Tibial nerve (tissue), 4 donors: ENCODE measurements around the gene GPC5. TPM values are rescaled to one million over a fixed set of nuclear protein-coding genes. Genes with fewer than 3 reads are reported as not detected.

Experiments
- DNase-seq, 2 donors: peaks; one replicate each; pipeline ENCODE4 v3.0.0-alpha.2; 2019; ENCODE audit warnings: low spot score in 2 of 2
- H3K27ac ChIP-seq, 4 donors: fragments of 200-600 bp; sonication (generic) in 3 of 4; one replicate each; pipeline ENCODE4 v1.5.1; 2017 to 2019; ENCODE audit warnings: mild to moderate bottlenecking in 1 of 4
- H3K27me3 ChIP-seq, 2 donors: fragments of 200-600 bp; sonication (generic) in 1 of 2; one replicate each; pipeline versions ENCODE4 v1.5.1 to v1.6.0; 2017 to 2019
- H3K36me3 ChIP-seq, 3 donors: fragments of 200-600 bp; sonication (generic); one replicate each; pipeline ENCODE4 v1.5.1; 2018 to 2019
- H3K4me1 ChIP-seq, 4 donors: fragments of 200-600 bp; sonication (generic) in 3 of 4; one replicate each; pipeline ENCODE4 v1.5.1; 2017 to 2019
- H3K4me3 ChIP-seq, 4 donors: fragments of 200-600 bp; sonication (generic) in 3 of 4; one replicate each; pipeline ENCODE4 v1.5.1; 2017 to 2019; ENCODE audit warnings: mild to moderate bottlenecking in 1 of 4, moderate library complexity in 1 of 4
- H3K9me3 ChIP-seq, 4 donors: fragments of 200-600 bp; sonication (generic) in 3 of 4; one replicate each; pipeline ENCODE4 v1.5.1; 2017 to 2019
- CTCF ChIP-seq, 5 experiments: fragments of 200-600 bp in 3 of 5; fragments of 450-650 bp in 2 of 5; sonication (generic) in 3 of 5; IDR thresholded peaks; one replicate each; pipeline ENCODE4 v1.5.1; 2016 to 2019; ENCODE audit warnings: antibody characterized with exemption in 5 of 5, mild to moderate bottlenecking in 3 of 5, moderate library complexity in 2 of 5
- EP300 ChIP-seq, 2 donors: sonication (generic); formaldehyde crosslinking; IDR thresholded peaks; one replicate each; pipeline ENCODE4 v1.6.1; 2017; ENCODE audit warnings: antibody characterized with exemption in 2 of 2, mild to moderate bottlenecking in 1 of 2
- POLR2A ChIP-seq, 2 donors: fragments of 450-650 bp; IDR thresholded peaks; one replicate each; pipeline ENCODE4 v1.6.1; 2017; ENCODE audit warnings: antibody characterized with exemption in 2 of 2, mild to moderate bottlenecking in 2 of 2, moderate library complexity in 2 of 2
- WGBS, 2 donors: methylation state at CpG; one replicate each; pipeline ENCODE4 v1.1.5; 2018; 5-methylcytosine and 5-hydroxymethylcytosine counted together
- total RNA-seq, 4 donors: library from RNA; depleted of rRNA; stranded (reverse); fragments of >200 nt; gene quantifications; one replicate each; pipeline ENCODE4 v1.1.0, GENCODE V29; 2016

GPC5 gene
- total RNA-seq, 4 donors from 2014 or later = 3.7 to 5.7 (median 4.2) TPM; not detected in 1

GRCh38 chr13:92658293-92658692 is 1259.9 kb downstream of the GPC5 start:
- 90 to 91% methylated on average over 5 of the region's 5 CpGs for WGBS, 2 donors
- H3K27me3 ChIP-seq = no peaks in the 10 kb centered on the region
- no peaks in the 10 kb centered on the region for H3K36me3 ChIP-seq
- H3K4me1 ChIP-seq = no peaks in the 10 kb centered on the region
- H3K27ac ChIP-seq = no peak overlapping the region
- no peak for DNase-seq
- TF ChIP-seq CTCF (IDR thresholded peaks at IDR 0.05) = no peak
- TF ChIP-seq POLR2A (IDR thresholded peaks at IDR 0.05) = no peak
- no peak for TF ChIP-seq EP300 (IDR thresholded peaks at IDR 0.05)
- no peaks in the 10 kb centered on the region for H3K9me3 ChIP-seq
- no peak overlapping the region for H3K4me3 ChIP-seq

GRCh38 chr13:92661406-92661805 is 1263.0 kb downstream of the GPC5 start:
- WGBS, 2 donors = 86 to 93% methylated on average over 1 of the region's 1 CpG
- Histone ChIP-seq H3K27ac (no peak overlapping the region), H3K4me1 (no peaks in the 10 kb centered on the region), H3K36me3 (no peaks in the 10 kb centered on the region), H3K27me3 (no peaks in the 10 kb centered on the region), H3K9me3 (no peaks in the 10 kb centered on the region), H3K4me3 (no peak overlapping the region)
- no peak for DNase-seq
- TF ChIP-seq EP300 (IDR thresholded peaks at IDR 0.05) = no peak
- no peak for TF ChIP-seq CTCF (IDR thresholded peaks at IDR 0.05)
- no peak for TF ChIP-seq POLR2A (IDR thresholded peaks at IDR 0.05)

- DNase-seq = no peak
- Histone ChIP-seq H3K4me1 (no peaks in the 10 kb centered on the region), H3K36me3 (no peaks in the 10 kb centered on the region), H3K27me3 (no peaks in the 10 kb centered on the region), H3K27ac (no peak overlapping the region), H3K9me3 (no peaks in the 10 kb centered on the region), H3K4me3 (no peak overlapping the region)
- TF ChIP-seq EP300 (IDR thresholded peaks at IDR 0.05) (no peak), POLR2A (IDR thresholded peaks at IDR 0.05) (no peak)
Measured at GRCh38 chr13:92668157-92668556, 1269.7 kb downstream of the GPC5 start.

DNA sequence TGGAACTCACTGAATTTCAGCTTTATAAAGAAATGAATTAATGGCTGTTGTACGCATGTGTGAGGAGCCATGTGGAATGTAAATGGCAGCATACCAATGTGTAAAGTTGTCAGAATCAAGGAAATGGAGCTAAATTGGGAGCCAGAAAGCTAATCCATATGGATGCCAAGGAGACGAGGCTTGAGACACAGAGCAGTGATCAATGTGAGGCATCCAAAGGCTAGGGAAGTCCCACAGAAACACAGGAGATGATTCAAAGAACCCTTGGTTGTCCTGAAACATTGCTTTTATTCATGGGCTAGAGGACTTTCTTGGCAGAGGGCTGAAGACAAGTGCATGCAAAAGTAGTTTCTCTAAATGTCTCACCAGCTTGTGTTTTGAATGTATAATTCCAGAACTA is 1271.7 kb downstream of the GPC5 start:
- Histone ChIP-seq H3K27me3 (no peaks in the 10 kb centered on the region), H3K4me1 (no peaks in the 10 kb centered on the region), H3K36me3 (no peaks in the 10 kb centered on the region), H3K4me3 (no peak overlapping the region), H3K27ac (no peak overlapping the region), H3K9me3 (no peaks in the 10 kb centered on the region)
- no peak for TF ChIP-seq CTCF (IDR thresholded peaks at IDR 0.05)
- TF ChIP-seq EP300 (IDR thresholded peaks at IDR 0.05) = no peak
- no peak for TF ChIP-seq POLR2A (IDR thresholded peaks at IDR 0.05)
- DNase-seq = no peak
- WGBS, 2 donors = 73 to 79% methylated on average over 2 of the region's 2 CpGs

DNA sequence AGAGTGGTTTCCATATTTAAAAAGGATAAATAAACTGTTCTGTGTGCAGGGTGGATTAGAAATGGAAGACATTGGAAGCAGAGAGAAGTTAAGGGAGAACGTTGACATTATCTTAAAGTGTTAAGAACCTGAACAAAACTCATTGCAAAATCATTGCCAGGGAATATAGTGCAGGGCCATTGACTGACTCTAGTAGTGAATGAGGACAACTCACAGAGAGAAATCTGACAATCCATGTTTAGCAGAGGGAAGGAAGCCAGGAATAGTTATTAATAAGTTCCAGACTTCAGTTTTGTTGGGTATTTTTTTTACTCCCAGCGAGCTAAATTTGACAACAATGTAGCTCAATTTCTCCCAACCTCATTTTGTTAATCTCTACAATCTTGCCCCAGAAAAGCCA is 1273.4 kb downstream of the GPC5 start:
- TF ChIP-seq EP300 (IDR thresholded peaks at IDR 0.05) = no peak
- no peak for TF ChIP-seq CTCF (IDR thresholded peaks at IDR 0.05)
- no peak for TF ChIP-seq POLR2A (IDR thresholded peaks at IDR 0.05)
- H3K4me1 ChIP-seq = no peaks in the 10 kb centered on the region
- 65 to 80% methylated on average over 2 of the region's 2 CpGs for WGBS, 2 donors
- H3K27ac ChIP-seq = no peak overlapping the region
- no peaks in the 10 kb centered on the region for H3K9me3 ChIP-seq
- no peak for DNase-seq
- H3K4me3 ChIP-seq = no peak overlapping the region
- H3K36me3 ChIP-seq = no peaks in the 10 kb centered on the region
- no peaks in the 10 kb centered on the region for H3K27me3 ChIP-seq

GRCh38 chr13:92676246-92676645 is 1277.8 kb downstream of the GPC5 start:
- no peaks in the 10 kb centered on the region for H3K36me3 ChIP-seq
- H3K27me3 ChIP-seq = no peaks in the 10 kb centered on the region
- H3K4me1 ChIP-seq = no peaks in the 10 kb centered on the region
- no peak for DNase-seq
- H3K4me3 ChIP-seq = no peak overlapping the region
- no peak overlapping the region for H3K27ac ChIP-seq
- TF ChIP-seq EP300 (IDR thresholded peaks at IDR 0.05) (no peak), POLR2A (IDR thresholded peaks at IDR 0.05) (no peak), CTCF (IDR thresholded peaks at IDR 0.05) (no peak)
- H3K9me3 ChIP-seq = no peaks in the 10 kb centered on the region
- WGBS, 2 donors = 86 to 94% methylated on average over 3 of the region's 3 CpGs
